Measurements from ENCODE around the gene BNC2.

The BNC2 gene

DNA sequence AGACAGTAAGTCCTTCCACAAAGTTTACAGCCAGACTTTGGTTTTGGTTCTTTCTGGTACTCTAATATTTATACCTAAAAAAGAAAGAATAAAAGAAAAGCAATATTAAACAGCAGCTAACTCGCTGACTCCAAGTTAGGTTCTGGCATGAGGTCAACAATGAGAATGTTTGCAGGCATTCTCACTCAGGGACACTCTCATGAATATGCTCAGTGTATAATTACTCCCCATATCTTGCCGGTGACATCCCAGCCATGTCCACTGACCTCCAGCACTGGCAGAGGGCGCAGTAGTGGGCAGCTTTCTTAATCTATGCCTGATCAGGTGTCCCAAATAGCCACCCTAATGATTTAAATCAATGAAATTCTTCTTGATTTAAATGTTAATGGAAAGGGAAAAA, 151.5 kb downstream of the BNC2 start:
- Histone ChIP-seq H3K9me3 (ENCODE audit: severe bottlenecking) (no peaks in the 10 kb centered on the region), H3K36me3 (ENCODE audit: low read depth) (no peaks in the 10 kb centered on the region), H3K27me3 (ENCODE audit: insufficient read depth, poor library complexity, severe bottlenecking) (no peaks in the 10 kb centered on the region), H3K4me1 (ENCODE audit: insufficient read depth, poor library complexity, severe bottlenecking) (peaks cover 4% of the 10 kb centered on the region), H3K27ac (ENCODE audit: poor library complexity, severe bottlenecking) (no peak overlapping the region), H3K4me3 (ENCODE audit: severe bottlenecking) (no peak overlapping the region)
- DNase-seq (ENCODE audit: low spot score) (no peak), ATAC-seq (ENCODE audit: low read depth) (no peak)
- TF ChIP-seq, protein P1, sequence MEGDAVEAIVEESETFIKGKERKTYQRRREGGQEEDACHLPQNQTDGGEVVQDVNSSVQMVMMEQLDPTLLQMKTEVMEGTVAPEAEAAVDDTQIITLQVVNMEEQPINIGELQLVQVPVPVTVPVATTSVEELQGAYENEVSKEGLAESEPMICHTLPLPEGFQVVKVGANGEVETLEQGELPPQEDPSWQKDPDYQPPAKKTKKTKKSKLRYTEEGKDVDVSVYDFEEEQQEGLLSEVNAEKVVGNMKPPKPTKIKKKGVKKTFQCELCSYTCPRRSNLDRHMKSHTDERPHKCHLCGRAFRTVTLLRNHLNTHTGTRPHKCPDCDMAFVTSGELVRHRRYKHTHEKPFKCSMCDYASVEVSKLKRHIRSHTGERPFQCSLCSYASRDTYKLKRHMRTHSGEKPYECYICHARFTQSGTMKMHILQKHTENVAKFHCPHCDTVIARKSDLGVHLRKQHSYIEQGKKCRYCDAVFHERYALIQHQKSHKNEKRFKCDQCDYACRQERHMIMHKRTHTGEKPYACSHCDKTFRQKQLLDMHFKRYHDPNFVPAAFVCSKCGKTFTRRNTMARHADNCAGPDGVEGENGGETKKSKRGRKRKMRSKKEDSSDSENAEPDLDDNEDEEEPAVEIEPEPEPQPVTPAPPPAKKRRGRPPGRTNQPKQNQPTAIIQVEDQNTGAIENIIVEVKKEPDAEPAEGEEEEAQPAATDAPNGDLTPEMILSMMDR (IDR thresholded peaks at IDR 0.05; ENCODE audit: poor library complexity, severe bottlenecking), result no peak

DNA sequence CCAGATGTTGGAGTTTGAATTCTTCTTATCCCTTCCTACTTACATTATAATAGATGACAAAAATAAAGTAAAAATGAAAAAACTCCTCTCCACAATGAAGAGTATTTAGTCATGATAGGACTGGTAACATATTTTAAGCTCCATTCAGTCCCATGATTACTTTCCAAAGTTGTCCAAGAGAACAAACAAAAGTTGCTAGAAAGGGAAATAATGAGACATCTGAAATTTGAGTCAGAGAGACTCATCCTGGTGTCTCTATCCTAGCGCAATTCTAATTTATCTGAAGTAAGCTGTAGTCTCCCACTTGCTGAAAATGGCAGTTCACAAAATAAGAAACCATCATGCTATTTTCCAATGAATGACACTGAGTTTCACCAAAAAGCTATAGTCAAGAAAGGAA, 152.2 kb downstream of the BNC2 start:
- no peak overlapping the region for H3K27ac ChIP-seq (ENCODE audit: poor library complexity, severe bottlenecking)
- no peak for DNase-seq (ENCODE audit: low spot score)
- H3K36me3 ChIP-seq (ENCODE audit: low read depth), result no peaks in the 10 kb centered on the region
- H3K4me3 ChIP-seq (ENCODE audit: severe bottlenecking), result no peak overlapping the region
- no peaks in the 10 kb centered on the region for H3K9me3 ChIP-seq (ENCODE audit: severe bottlenecking)
- TF ChIP-seq, protein P1 (IDR thresholded peaks at IDR 0.05; ENCODE audit: poor library complexity, severe bottlenecking), result no peak
- H3K27me3 ChIP-seq (ENCODE audit: insufficient read depth, poor library complexity, severe bottlenecking), result no peaks in the 10 kb centered on the region
- peaks cover 4% of the 10 kb centered on the region for H3K4me1 ChIP-seq (ENCODE audit: insufficient read depth, poor library complexity, severe bottlenecking)
- no peak for ATAC-seq (ENCODE audit: low read depth)

DNA sequence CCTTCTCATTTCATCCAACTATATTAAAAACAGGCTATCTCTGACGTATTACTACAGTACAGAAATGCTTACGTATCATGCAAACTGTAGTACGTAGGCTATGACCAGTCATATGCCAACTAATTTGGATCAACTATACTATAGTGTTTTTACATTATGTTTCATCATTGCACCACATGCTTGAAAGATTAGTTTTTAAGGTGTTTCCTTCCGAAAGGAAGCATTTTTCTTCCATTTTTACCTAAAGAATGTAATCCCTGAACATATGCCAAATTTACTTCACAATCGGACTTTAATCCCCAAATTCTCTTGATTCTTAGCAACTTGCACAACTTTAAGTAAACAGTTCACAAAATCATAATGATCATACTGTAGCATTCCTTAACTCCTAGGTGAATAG, 153.9 kb downstream of the BNC2 start:
- Histone ChIP-seq H3K4me1 (ENCODE audit: insufficient read depth, poor library complexity, severe bottlenecking) (peaks cover 4% of the 10 kb centered on the region), H3K36me3 (ENCODE audit: low read depth) (no peaks in the 10 kb centered on the region), H3K9me3 (ENCODE audit: severe bottlenecking) (no peaks in the 10 kb centered on the region), H3K4me3 (ENCODE audit: severe bottlenecking) (no peak overlapping the region), H3K27ac (ENCODE audit: poor library complexity, severe bottlenecking) (no peak overlapping the region), H3K27me3 (ENCODE audit: insufficient read depth, poor library complexity, severe bottlenecking) (no peaks in the 10 kb centered on the region)
- TF ChIP-seq, protein P1 (IDR thresholded peaks at IDR 0.05; ENCODE audit: poor library complexity, severe bottlenecking), result no peak
- no peak for ATAC-seq (ENCODE audit: low read depth)
- DNase-seq (ENCODE audit: low spot score), result no peak

GRCh38 chr9:16715404-16715803, 155.1 kb downstream of the BNC2 start:
- DNase-seq (ENCODE audit: low spot score), result no peak
- Histone ChIP-seq H3K4me1 (ENCODE audit: insufficient read depth, poor library complexity, severe bottlenecking) (peaks cover 4% of the 10 kb centered on the region), H3K36me3 (ENCODE audit: low read depth) (no peaks in the 10 kb centered on the region), H3K9me3 (ENCODE audit: severe bottlenecking) (no peaks in the 10 kb centered on the region), H3K27ac (ENCODE audit: poor library complexity, severe bottlenecking) (no peak overlapping the region), H3K27me3 (ENCODE audit: insufficient read depth, poor library complexity, severe bottlenecking) (no peaks in the 10 kb centered on the region), H3K4me3 (ENCODE audit: severe bottlenecking) (no peak overlapping the region)
- no peak for ATAC-seq (ENCODE audit: low read depth)
- TF ChIP-seq, protein P1 (IDR thresholded peaks at IDR 0.05; ENCODE audit: poor library complexity, severe bottlenecking), result no peak

- no peak overlapping the region for H3K4me3 ChIP-seq (ENCODE audit: severe bottlenecking)
- no peaks in the 10 kb centered on the region for H3K27me3 ChIP-seq (ENCODE audit: insufficient read depth, poor library complexity, severe bottlenecking)
- TF ChIP-seq, protein P1 (IDR thresholded peaks at IDR 0.05; ENCODE audit: poor library complexity, severe bottlenecking), result no peak
- H3K4me1 ChIP-seq (ENCODE audit: insufficient read depth, poor library complexity, severe bottlenecking), result peaks cover 4% of the 10 kb centered on the region
- no peaks in the 10 kb centered on the region for H3K9me3 ChIP-seq (ENCODE audit: severe bottlenecking)
- no peaks in the 10 kb centered on the region for H3K36me3 ChIP-seq (ENCODE audit: low read depth)
- ATAC-seq (ENCODE audit: low read depth) (no peak), DNase-seq (ENCODE audit: low spot score) (no peak)
- H3K27ac ChIP-seq (ENCODE audit: poor library complexity, severe bottlenecking), result no peak overlapping the region
Observed at GRCh38 chr9:16712787-16713186, 157.7 kb downstream of the BNC2 start.

Measured in RWPE2 (cell line).